NOMO-1 (cell line): ENCODE results near the gene OLA1.

ENCODE experiments used
- DNase-seq, 2 experiments: peaks; one replicate each; lab custom pipeline; 2025; ENCODE audit not compliant: unreplicated experiment in 2 of 2; lab: John Stamatoyannopoulos, UW

OLA1 gene

DNA sequence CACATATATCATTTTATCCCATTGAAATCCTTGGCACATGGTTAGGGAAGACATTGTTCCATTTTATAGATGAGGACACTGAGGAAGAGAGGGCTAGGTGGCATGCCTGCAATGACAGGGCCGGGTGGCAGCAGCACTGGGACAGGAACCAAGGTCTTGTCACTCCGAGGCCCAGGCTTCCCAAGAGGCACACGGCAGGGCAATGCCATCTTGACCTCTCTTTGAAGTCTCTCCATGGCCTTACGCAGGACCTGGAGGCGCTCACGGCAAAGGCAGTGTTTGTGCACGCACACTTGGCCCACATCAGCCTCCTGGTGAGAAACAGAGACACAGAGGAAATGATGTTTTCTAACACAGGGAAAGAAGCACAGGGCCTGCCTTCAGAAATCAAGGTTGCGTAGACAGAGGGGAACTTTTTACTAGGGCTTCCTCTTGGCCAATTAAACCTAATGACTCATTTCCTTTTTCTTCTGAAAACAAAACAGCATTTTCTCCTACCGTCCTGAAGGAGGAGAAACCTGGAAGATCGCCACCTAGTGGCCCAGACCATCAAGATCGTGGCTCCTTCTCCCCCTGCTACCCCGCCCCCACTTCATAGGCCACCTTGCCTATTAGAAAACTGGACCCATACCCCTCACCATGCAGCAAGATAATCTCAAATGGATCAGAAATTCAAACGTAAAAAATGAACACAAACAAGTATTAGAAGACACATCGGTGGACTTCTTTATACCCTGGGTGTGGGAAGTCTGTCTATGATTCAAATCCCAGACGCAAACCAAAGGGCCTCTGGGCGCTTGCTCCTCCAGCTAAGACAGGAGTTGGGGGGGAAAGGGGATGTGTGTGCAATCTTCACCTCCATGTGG is 208.5 kb downstream of the OLA1 start:
- peak; percentile 95 to 98 for DNase-seq

DNA sequence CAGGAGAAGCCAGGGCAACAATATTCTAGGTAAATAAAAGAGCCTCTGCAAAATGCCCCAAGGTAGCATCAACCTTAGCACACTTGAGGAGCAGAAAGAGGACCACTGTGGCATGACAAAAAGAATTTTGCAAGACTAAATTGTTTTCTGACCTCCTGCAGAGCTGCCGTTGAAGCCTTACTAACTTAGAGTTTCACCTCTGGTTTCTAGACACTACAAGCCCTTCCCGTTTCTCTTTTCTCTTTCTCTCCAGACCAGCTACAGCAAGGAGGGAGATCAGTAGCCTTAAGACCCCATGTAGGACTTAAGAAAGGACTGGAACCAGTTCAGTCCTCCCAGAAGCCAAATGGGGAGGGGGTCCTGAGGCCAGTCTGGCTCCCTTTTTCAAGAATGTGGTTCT is 209.9 kb downstream of the OLA1 start:
- DNase-seq: peak; percentile 38 to 82

DNA sequence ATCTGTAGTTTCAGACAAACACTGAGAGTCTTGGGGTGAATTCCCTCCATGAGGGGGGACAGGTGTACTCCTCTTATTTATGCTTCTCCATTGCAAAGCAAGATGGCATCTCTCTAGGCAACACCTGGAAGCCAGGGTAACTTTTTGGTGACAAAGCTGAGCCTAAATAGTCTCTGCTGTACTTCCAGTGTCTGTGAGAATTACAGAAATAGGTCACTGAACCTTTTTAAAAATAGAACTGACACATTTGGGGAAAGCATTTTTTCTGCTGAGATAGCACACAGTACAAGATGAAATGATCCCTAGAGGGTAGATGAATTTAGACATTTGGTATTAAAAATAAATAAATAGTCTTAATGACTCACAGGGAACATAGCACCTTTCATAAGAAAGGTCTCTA is 211.5 kb downstream of the OLA1 start:
- DNase-seq: no peak

DNA sequence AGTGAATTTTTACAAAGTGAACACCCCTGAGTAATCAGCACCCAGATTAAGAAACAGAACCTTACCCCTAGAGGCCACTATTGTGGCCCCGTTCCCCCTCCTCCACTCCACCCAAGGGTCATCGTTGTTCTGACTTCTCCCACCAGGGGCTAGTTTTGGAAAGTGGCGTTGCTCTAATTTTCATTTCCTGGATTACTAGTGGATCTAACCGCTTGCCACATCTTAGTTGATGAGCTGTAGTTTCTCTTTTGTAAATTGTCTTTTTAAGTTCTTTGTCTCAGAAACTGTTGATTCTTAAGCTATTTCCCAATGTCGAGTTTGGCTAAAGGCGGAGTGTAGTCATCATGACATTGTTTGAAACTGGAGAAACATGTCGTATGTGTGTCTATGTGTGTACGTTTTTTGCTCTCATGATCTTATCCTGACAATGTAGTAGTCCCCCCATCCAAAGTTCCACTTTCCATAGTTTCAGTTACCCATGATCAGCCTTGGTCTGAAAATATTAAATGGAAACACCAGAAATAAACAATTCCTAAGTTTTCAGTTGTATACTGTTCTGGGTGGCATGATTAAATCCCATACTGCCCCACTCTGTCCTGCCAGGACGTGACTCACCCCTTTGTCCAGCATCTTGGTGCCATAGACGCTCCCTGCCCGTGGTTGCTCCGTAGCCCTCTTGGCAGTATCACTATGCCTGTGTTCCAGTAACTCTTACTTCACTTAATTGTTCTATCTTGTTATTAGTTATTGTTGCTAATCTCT is 212.2 kb downstream of the OLA1 start:
- peak; percentile 69 to 82 for DNase-seq

DNA sequence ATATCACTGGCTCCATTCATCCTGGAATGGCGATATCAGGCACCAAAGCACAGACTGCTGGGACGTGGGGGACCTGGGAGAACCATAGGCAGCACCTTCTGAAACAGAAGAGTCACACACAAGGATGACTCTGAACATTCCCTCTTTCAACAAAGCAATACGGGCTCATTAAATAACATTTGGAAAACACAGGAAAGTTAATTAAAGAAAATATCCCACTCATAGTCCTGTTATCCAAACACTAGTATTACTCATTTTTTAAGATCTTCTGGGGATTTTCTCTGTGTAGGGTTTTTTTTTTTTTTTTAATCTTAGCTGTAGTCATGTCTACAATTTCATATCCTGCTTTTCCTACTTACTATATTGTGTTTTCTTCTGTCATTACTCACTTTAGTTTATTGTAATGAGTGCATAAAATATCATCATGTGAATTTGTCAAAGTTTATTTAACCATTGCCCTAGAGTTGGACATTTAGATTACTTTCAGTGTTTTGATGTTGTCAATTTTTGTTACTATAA is 213.2 kb downstream of the OLA1 start:
- no peak for DNase-seq

DNA sequence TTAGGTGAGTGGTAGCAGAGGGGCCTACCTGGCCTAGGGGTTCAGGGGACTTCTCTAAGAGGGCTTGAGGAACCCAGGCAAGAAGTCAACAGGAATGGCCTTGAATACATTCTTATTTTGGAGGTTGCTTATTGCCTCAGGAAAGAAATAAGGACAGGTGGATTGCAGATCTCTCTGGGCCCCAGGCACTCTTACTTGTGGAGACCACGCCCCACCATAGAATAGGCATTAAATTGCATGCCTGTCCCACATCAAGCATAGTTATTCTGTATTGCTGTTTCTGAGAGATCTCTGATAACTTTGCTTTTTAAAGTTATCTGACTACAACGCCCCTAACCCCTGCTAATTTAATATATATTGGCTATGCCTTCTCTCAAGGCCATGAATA is 215.2 kb downstream of the OLA1 start:
- no peak for DNase-seq

DNA sequence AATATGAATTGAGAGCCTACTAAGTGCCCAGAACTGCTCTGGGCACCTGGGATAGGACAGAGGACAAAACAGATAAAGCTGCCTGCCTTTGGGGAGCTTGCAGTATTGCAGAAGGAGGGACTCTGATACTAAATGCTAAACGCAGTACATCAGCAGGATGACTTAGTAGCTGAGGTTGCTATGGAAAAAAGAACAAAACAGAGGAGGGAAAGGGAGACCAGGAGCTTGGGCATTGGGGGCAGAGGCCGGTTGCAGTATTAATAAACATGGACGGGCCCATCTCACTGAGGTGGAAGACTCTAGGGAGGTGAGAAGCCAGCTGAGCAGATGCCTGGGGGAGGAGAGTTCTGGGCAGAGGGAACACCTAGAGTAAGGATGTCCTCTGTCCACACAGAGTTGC is 217.1 kb downstream of the OLA1 start:
- no peak for DNase-seq

DNA sequence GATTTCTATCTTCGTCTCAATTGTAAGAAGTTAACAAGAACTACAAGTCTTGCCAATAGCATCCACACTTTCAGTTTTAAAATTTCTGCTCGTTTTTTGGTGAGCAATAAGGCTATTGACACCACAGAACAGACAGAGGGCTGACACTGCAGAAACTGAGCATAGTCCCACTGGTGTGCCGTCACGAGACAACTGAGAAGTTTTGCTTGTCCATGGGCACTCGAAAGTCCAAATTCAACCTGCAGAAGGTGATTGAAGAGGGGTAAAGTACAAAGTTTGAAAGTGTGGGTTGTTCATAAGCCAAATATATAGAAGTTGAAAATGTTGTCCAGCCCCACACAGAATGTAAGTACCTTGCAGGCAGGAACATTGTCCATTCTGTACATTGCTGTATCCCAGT is 219.4 kb downstream of the OLA1 start:
- no peak for DNase-seq

DNA sequence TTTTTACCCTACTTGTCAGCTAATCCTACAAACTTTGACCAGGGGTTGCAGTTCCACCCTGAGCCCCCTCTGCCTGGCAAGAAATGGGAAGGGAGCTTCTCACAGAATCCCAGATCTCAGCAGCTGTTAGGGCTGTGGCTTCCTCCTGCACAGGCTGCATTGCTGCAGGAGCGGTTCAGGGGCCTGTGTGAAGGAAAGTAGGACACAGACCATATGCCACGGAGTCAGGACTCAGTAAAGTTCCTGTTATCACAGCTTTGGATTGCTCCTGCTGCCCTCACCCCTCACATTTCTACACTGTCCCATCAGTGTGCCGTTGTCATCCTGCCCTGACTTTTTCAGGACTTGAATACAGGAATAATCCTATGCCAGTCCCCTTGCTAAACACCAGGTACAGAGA is 220.4 kb downstream of the OLA1 start:
- DNase-seq: no peak

DNA sequence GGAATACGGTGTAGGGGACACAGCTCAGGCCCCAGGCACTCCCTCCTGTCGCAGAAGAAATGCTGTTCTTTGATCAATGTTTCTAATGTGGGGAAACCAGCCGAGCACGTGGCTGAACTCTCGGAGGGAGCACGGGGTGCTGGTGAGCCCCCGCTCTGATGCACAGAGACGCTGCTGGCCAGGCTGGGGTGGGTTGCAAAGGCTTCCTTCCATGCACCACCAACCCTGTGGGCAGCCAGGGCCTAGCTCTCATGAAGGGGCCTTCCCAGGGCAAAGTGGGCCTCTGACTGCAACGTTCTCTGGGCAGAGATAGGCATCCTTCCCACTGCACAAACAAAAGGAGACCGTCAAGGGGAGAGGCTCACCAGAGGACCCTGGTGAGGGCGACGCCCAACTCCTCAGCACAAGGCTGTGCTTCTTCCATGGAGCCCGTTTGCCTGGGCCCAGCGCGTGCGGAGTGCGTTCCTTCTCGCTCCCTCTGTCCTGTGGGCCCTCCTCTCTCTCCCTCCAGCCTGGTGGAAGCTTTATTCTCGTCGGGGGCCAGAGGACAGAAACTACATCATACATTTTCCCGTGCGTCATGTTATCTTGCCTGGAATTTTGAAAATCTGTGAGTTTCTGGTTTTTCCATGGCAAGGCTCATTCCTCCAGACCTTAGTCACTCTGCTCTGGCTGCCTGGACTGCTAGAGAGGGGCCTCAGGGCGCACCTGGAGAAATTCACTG is 222.0 kb downstream of the OLA1 start:
- DNase-seq: no peak

DNA sequence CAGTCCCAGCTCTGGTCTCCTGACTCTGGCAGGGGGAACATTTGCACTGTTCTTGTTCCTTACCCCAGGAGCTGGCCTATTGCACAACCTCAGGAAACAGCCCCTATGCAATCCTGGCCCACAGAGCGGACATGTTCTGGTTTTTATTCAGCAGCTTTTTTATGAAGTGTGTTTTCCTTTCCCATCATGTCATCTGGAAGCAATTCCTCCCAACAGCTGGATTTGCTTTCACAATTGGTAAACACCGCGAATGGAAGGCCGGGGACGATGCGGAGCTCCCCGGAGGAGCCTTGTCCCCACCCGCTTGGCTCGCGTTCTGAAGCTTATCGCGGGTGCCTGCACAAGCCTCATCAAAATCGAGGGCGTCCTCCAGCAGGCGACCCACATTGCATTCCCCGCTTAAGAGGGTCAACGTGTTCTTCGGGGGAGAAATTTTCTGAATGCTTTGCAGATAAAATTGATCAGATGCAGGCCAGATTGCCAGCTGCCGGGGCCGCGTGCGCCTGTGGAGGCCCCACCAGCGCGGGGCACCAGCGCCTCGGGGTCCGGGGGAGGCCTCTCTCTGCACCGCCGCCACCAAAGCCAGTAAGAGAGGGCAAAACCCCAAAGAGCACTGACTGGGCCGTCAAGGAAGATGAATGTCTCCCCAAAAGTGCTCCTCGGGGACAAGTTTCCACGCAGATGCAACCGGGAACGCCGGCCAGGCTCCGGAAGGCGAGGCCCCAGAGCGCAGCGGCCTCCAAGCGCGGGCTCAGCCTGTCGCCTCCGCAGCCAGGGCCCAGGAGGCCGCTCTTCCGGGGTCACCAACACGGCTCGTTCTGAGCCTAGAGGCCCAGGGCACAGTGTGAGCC is 222.8 kb downstream of the OLA1 start:
- DNase-seq: peak; percentile 33 to 48

DNA sequence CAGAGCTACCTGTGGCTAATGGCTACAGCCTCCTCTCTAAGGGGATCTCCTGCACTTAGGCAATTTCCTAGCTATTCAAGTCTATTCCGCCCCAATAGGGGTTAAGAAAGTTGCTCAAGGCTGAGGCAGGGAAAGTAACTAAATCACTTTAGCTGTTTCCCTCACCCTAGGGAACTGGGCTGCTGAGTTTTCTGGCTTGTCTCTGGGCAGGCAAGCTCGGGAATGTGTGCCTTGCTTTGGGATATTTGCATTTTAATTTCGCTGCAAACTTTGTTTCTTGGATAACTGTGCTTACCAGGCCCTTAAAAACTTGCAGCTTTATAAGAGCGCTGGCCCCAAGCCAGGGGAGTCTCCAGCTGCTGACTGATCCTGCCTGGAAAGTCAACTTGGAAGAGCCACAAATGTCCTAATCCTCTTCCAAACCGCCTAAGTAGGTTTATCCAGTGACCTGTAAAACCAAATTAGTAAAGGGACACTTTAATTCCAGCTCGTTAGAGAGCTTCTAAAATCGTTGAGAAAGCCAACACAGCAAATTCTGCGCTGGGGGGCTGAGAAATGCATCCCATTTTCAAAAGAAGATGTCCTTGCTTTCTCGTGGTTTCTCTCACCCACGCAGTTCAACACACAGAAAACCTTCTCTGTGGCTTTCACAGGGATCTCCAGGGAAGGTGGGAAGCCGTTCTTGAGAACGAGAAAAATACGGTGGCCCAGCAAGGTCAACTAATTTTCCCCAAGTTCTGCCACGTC is 223.6 kb downstream of the OLA1 start:
- DNase-seq: no peak

DNA sequence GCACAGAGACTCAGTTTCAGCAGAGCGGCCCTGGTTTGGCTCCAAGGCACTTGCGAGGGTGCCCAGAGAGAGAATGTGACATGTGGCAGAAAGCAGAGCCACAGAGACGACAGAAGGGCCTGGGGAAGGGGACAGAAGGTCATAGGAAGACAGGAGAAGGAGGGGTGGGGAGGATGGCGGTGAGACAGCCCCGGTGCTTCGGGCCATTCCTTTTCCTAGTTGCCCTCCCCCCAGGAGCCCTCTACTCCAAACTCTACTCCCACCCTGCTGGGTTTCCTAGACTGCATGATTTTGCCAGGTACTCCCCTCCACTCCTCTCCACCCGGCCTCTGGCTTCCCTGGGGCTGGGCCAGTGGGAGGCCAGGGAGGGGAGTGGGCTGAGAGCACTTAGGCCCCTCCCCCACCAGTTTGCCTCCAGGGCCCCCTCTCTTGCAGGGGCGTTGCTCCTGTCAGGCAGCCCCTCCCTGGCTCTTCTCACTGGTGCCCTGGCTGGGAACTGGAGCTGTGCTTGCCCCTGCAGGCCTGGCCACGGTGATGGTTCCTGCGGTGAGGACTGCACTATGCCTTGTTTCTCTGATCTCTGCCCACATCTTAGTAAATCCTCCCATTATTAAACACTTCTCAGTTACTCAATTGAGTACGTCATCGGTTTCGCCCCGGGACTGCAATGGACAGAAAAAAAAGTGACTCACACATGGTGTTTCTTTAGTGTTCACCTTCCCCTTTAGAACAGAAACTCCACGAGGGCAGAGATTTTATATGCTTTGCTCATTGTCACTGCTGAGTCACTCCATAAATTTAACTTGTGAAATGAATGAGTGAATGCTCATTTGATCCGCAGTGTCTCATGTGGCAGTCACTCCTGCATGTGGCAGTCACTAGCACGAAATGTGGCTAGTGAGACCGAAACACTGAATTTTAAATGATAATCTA is 224.5 kb downstream of the OLA1 start:
- DNase-seq: peak; percentile 51 to 78
